Fibroblast of skin of right quadriceps (primary cell): ENCODE measurements around the gene RALA.
A peak's percentile ranks its signal among the peaks of the same experiment; 100 is the strongest.
"Not testable (repeated sequence)": the region's sequence is repeated elsewhere in the genome, so short reads cannot be mapped to it uniquely, and the experiment has no call there.

Source experiments
- DNase-seq: peaks from one replicate; pipeline ENCODE4 v3.0.0-alpha.2; 2013

RALA gene

GRCh38 chr7:39650676-39651075, 27.3 kb downstream of the RALA start:
- peak; percentile 62 for DNase-seq

DNA sequence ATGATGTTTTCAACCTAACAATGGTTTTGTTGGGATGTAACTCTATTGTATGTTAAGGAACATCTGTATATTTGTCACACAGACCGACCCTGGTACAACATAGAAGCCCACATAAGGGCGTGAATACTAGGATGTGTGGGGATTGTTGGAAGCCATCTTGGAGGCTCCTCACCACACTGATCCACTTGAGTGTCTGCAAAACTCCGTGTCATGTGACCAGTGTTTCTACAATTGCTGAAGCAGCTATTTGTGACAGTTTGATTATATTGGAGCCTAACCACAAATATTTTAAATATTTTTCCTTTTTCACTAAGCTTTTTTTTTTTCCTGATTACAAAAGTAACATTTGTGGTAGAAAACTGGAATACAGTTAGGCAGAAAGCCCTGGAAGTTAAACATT, 27.9 kb downstream of the RALA start:
- peak; percentile 76 for DNase-seq

DNA sequence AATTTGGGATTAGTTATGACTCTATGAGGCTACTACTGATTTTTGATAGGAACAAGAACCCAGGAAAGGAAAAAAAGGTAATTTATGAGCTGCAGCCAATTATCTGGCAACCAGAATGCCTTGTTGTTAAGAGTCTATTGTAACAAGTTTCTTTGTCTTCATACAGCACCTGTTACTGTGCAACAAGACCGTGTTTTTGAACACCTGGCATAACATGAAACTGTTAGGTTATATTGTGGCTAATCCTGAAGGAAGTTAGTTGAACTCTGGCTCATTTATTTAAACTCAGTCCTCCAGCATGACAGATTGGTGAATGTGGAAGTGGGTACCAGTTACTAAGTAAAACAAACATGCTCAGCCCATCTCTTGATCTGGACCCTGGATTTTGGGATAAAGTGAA, 33.0 kb downstream of the RALA start:
- no peak for DNase-seq

- peak; percentile 22 for DNase-seq
These were observed 36.1 kb downstream of the RALA start for GRCh38 chr7:39659356-39660013.

DNA sequence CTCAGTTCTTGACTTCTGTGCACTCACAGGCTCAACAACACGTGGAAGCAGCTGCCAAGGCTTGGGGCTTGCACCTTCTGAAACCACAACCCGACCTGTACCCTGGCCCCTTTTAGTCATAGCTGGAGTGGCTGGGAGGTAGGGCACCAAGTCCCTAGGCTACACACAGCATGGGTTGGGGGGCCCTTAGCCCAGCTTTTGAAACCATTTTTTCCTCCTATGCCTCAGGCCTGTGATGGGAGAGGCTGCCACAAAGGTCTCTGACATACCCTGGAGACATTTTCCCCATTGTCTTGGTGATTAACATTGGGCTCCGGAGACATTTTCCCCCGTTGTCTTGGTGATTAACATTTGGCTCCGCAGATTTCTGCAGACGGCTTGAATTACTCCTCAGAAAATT, 38.6 kb downstream of the RALA start:
- DNase-seq: no peak

DNA sequence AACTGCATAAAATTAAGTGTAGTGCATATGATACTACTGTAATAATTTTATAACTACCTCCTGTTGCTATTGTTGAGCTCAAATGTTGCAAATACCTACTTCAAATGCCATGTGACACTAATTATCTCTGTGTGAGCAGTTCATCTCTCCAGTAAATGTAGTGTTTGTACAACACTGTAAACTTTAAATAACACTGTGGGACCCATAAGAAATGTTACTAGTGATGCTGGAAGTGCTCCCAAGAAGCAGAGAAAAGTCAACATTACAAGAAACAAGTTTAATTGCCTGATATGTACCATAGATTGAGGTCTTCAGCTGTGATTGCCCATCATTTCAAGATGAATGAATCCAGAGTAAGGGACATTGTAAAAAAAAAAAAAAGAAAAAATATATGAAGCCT, 39.9 kb downstream of the RALA start:
- DNase-seq: no peak

- no peak for DNase-seq
These were observed 40.7 kb downstream of the RALA start for GRCh38 chr7:39664057-39664456.

GRCh38 chr7:39664585-39664984, 41.2 kb downstream of the RALA start:
- DNase-seq: no peak

DNA sequence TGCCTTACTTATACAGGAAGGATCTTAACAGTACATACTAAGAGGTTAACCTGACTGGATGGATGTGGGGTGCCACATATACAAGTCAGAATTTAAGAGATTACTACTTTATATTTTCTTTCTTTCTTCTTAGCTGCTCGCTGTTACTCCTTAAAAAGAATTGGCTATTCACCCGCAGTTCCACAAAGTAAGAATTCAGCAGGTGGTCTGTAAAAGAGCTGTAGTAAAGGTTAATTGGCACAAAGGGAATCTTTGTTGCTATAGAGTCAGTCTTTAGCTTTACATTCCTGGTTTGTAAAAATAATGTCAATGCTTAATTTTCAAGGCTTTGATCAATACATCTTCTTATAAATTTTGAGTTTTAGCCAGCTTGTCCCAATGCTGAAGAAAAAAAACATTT, 43.2 kb downstream of the RALA start:
- DNase-seq: no peak

GRCh38 chr7:39667341-39667923, 44.1 kb downstream of the RALA start:
- DNase-seq: peak; percentile 64

- DNase-seq: peak; percentile 44
These were observed 44.9 kb downstream of the RALA start for GRCh38 chr7:39668280-39668679.

DNA sequence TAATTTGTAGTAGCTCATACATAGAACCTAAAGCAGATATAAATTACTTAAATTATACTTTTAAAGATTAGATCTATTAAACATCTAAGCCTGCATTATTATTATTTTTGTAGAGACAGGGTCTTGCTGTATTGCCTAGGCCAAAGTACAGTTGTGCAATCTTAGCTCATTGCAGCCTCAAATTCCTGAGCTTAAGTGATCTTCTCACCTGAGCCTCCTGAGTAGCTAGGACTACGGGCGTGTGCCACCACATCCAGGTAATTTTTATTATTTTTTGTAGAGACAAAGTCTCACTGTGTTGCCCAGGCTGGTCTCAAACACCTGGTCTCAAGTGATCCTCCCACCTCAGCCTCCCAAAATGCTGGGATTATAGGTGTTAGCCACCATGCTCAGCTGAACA, 46.7 kb downstream of the RALA start:
- DNase-seq: no peak

DNA sequence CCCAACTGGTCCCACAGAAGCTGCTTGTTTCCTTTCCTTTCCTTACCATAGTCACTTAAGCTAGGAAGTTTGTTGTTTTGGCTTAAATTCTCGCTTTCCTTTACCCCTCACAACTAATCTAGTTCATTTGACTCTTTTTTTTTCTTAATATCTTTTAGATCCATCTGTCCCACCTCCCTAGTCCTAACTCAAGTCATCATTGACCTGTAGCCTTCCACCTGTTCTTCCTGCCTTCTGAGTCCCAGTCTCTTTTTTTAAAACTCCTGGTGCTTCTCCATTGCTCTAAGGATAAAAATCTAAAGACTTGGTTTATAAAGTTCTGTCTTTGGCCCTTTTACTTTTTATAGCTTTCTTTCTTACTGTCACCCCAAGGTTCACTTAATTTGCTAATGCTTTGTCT, 47.6 kb downstream of the RALA start:
- no peak for DNase-seq

DNA sequence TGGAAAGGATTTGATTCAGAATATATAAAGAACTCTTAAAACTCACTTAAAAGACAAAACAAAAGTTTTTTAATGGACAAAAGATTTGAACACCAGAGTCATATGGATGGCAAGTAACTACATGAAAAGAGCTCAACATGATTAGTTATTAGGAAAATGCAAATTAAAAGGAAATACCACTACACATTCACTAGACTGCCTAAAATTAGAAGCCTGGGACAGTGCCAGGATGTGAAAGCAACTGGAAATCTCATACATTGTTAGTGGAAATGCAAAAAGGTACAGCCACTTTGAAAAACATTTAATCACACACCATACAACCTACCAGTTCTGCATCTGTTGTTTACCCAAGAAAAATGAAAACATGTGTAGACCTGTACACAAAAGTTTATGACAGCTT, 48.8 kb downstream of the RALA start:
- DNase-seq: peak; percentile 32

DNA sequence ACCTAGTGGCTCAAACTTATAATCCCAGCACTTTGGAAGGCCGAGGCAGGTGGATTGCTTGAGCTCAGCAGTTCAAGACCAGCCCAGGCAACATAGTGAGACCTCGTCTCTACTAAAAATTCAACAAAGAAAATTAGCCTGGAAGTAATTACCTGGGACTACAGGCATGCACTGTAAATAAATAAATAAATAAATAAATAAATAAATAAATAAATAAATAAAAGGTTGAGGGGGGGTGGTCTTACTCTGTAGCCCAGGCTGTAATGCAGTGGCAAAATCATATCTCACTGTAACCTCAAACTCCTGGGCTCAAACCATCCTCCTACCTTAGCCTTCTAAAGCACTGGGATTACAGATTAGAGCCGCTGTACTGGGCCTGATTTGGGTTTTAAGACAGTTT, 50.5 kb downstream of the RALA start:
- DNase-seq: no peak

DNA sequence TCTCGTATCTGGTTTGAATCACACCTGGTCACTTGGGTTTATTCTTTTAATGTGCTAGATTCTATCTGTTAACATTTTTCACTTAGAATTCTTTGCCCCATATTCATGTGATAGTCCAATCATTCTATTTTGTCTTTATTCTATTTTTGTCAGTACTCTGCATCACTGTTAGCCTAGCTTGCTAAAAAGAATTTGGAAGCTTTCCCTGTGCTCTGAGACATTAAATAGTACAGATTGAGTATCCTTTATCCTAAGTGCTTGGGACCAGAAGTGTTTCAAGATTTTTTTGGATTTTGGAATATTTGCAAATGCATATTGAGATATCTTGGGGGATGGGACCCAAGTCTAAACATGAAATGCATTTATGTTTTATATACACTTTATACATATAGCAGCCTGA, 51.0 kb downstream of the RALA start:
- no peak for DNase-seq

DNA sequence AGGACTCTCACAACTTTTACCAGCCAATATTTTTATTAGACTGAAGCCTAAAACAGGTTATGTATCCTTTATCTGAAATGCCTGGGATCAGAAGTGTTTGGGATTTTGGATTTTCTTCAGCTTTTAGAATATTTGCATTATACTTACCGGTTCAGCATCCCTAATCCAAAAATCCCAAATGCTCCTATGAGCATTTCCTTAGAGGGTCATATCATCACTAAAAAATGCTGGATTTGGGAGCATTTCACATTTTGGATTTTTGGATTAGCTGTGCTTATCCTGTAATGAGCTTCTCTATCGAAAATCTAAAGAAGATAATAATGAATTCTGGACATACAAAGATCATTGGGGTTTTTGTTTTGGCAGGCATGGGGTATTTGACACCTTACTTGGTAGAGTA, 53.0 kb downstream of the RALA start:
- no peak for DNase-seq

DNA sequence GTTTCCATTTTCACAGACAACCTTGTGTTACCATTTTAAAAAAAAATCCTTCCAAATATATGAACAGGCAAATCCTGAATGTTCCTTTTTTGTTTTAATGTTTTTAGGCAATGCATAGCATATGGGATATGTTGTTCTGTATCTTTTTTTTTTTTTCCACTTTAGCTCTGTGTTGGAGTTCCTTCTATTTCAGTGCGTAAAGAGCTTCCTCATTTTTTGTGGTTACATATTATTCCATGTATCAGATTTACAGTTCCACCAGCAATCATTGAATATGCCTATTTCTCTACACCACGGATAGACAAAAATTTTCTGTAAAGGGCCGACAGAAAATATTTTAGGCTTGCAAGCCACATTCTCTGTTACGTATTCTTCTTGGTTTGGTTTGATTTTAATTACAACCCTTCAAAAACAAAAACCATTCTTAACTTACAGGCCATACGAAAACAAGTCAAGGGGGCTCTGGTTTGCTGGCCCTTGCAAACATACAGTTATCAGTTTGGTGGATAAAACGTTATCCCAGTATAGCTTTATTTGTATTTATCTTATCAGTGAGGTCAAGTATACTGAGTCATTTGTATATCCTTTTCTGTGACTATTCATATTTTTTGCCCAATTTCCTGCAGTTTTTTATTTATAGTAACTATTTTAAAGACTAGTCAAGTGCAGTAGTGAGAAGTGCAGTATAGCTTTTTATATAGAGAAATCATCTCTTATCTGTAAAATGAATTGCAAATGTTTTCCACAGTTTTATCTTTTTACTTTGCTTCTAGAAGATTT, 55.7 kb downstream of the RALA start:
- DNase-seq: no peak

DNA sequence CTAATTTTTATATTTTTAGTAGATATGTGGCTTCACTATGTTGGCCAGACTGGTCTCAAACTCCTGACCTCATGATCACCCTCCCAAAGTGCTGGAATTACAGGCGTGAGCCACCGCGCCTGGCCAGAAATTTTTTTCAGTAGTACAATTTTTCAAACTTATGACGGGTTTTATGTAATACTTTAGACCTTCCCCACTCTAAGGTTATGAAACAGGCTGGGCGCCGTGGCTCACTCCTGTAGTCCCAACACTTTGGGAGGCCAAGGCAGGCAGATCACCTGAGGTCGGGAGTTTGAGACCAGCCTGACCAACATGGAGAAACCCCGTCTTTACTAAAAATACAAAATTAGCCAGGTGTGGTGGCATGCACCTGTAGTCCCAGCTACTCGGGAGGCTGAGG, 56.5 kb downstream of the RALA start:
- DNase-seq: not testable (repeated sequence)

DNA sequence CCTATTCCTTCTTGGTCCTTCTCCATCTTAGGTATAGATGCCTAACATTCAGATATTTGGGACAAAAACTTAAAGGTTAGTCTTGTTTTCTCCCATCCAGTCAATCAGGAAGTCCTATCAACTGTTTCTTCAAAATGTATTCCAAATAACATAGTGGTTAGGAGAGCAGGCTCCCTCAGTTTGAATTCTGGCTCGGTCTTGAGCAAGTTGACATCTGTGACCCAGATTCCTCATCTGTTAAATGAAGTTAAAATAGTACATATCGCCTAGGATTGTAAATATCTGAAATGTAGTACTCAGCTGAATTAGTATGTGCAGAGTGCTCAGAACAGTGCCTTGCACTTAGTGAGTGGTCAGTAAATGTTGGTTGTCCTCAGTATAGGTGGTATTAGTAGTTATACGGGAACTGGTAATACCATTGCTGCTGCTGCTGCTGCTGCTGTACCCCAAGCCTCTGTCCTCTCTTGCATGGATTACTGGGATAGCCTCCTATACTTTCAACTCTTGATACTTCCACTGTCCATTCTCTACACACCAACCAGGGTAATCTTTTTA, 58.6 kb downstream of the RALA start:
- no peak for DNase-seq

- DNase-seq: peak; percentile 86
These were observed 60.0 kb downstream of the RALA start for GRCh38 chr7:39683216-39683845.

GRCh38 chr7:39686261-39686924, 63.0 kb downstream of the RALA start:
- DNase-seq: peak; percentile 81
